Measurements from ENCODE around the gene HYCC2. TPM values are rescaled to one million over a fixed set of nuclear protein-coding genes. Genes with fewer than 3 reads are reported as not detected.
"Not testable (repeated sequence)": the region's sequence is repeated elsewhere in the genome, so short reads cannot be mapped to it uniquely, and the experiment has no call there.

Gene HYCC2
- 8.5 TPM for polyA plus RNA-seq (ENCODE audit: insufficient read length)

DNA sequence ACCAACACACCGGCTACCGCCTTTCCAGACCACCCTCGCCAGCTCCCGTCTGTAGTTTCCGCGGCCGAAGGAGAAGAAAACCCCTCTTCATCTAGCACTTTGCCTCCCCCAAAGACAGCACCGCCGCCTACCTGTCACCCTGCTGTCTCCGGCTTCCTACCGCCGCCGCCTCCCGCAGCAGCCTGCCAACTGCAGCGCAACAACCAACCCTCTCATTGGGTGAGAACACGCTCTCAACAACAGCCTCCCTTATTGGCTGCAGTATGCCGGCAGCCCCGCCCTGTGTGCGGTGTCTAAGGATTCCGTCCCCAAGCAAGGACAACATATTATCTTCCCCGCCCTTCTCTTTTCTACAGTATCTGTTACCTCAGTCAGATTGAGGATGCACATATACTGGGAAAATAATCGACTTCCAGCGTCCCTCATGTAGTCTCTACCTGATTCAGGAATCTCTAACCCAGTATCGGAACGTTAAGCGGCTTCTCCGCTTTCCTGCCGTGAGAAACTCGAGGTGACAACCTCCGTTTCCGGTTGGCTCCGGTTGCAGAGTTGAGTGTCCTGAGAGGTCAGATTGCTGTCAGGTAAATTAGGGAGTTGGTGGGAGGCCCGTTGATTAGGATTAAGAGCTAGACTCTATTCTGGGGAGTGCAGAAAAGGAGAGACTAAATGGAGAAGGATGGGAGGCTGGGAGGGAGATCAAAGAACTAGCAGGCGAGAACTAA lies at the start of gene HYCC2, which contains the start of gene NDUFB3:
TSS of gene HYCC2 (minus strand) at position 193 of the 722 bp plus-strand sequence. CDS start 47,662 bp downstream, outside the sequence.
TSS of gene NDUFB3 (plus strand) at position 523 of the 722 bp plus-strand sequence. CDS start 6,882 bp downstream, outside the sequence.
- DNase-seq (ENCODE audit: low read depth), result peak; percentile 79

DNA sequence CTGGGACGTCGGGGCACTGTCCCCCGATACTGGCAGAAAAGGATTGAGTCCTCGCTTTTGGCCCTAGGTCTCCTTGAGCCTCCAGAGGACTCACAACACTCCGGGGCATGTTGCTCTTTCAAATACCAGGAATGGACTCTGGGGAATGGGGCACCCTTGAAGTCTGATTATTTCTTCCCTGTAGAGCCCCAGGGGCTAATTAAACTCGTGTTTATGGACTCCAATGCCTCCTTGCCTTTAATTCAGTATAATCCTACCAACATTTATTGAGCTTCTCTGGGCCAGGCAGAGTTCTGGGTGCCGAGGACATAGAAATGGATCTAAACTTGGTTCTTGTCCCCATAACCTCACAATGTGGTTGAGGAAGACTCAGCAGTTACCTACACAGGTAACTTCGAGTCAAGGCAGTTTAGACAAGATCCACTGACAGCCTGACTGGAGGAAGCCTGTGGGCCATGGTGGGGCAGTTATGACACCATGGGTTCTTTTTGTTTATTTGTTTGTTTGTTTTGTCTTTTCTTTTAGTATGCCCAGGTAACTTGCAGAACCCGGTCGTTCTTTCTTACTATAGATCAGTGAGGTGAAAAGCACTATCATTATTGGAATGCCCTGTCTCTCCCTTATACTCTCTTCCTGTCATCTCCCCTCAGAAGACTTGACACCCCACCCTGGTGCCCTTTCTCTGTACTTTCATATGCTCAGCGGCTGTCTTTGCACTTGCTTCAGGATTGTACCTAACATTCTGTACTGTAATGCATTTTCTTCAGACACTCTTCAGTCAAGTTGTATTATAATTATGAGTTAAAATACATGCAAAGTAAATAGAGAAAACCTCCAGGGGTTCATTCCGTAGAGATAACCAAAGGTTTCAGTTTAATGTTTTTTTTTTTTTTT lies 47.7 kb upstream of the HYCC2 start:
- DNase-seq (ENCODE audit: low read depth), result no peak

DNA sequence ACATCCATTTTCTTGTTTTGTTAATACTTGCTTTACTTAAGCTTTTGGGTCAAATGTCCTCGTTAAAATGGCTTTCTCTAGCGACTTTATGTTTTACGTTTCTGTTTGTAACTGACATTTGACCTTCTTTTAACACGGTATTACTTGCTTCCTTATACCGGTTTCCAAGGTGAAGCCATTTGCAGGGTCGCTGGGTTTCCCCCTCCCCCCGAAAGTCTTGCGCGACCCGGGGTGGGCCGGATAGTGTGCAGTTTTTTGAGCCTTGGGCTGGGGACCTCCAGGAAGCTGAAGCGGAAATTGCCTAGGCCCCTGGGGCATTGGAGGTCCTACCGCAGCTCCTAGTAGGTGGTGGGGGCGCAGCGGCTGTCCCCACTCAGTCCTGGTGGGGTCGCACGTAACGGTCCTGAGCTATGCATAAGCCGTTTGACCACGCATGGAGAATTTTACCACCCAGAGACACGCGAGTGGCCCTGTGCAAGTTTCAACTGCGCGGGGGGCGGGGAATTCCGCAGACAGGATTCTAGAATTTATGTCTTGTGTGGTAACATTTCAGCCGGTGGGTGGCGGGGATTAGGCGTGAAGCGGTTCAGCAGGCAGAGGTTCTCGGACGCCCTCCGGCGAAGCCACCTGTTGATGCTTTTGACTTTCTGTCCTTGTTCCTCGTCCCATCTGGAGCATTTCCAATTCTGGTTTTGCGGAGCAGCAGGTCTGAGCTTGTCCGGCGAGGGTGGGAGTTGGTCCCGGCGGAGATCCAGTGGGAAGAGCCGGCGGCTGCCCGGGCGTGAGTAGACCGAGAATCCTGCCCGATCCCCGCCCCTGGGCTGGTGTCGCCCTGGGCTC lies 46.9 kb upstream of the HYCC2 start:
- DNase-seq (ENCODE audit: low read depth), result peak; percentile 45

DNA sequence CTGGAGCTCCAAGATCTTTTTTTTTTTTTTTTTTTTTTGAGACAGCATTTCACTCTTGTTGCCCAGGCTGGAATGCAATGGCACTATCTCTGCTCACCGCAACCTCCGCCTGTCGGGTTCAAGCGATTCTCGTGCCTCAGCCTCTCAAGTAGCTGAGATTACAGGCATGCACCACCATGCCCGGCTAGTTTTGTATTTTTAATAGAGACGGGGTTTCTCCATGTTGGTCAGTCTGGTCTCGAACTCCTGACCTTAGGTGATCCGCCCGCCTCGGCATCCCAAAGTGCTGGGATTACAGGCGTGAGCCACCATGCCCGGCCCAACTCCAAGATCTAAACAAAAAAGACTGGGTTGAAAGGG lies 46.2 kb upstream of the HYCC2 start:
- DNase-seq (ENCODE audit: low read depth), result not testable (repeated sequence)

GRCh38 chr2:201116959-201117734 lies 45.7 kb upstream of the HYCC2 start:
- DNase-seq (ENCODE audit: low read depth), result peak; percentile 55

DNA sequence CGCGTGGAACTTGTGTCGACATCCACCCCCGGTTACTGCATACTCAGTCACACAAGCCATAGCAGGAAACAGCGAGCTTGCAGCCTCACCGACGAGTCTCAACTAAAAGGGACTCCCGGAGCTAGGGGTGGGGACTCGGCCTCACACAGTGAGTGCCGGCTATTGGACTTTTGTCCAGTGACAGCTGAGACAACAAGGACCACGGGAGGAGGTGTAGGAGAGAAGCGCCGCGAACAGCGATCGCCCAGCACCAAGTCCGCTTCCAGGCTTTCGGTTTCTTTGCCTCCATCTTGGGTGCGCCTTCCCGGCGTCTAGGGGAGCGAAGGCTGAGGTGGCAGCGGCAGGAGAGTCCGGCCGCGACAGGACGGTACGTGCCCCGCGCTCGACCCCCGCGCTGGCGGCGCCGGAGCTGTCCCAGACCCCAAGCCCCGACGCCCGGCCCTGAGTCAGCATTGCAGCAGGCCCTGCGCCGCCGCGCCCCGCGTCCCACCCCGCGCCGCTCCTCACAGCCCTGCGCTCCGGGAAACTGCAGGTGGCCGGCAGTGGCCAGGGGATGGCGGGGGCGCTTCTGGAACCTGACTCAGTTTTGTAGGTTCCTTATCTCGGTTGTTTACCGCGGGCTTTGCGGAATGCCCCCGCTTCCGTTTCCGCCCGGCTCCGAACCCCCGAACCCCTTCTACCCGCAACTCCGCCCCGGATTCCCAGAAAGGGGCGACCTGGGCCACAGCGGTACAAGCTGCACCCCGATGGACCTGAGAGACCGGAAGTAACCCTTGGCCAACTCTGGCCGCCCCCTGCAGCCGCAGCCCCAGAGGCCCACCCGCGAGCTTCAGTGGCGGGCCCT lies 44.9 kb upstream of the HYCC2 start, which contains the start of gene CFLAR:
TSS of gene CFLAR (plus strand) at position 50 of the 844 bp plus-strand sequence. CDS start 13,702 bp downstream, outside the sequence.
- peak; percentile 50 for DNase-seq (ENCODE audit: low read depth)

- no peak for DNase-seq (ENCODE audit: low read depth)
Measured at GRCh38 chr2:201114846-201115245, 43.4 kb upstream of the HYCC2 start.

GRCh38 chr2:201114350-201114749 lies 42.9 kb upstream of the HYCC2 start:
- no peak for DNase-seq (ENCODE audit: low read depth)

DNA sequence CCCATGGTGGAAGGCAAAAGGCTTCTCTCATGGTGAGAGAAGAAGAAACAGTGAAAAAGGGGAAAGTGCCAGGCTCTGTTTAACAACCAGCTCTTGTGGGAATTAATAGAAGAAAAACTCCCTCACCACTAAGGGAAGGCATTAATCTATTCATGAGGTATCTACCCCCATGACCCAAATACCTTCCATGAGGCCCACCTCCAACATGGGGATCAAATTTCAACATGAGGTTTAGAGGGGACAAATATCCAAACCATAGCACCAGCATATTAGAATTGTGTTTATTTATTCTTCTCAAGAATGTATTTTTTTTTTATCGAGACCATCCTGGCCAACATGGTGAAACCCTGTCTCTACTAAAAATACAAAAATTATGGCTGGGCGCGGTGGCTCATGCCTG lies 39.6 kb upstream of the HYCC2 start:
- no peak for DNase-seq (ENCODE audit: low read depth)

- no peak for DNase-seq (ENCODE audit: low read depth)
Measured at GRCh38 chr2:201110615-201111014, 39.1 kb upstream of the HYCC2 start.

- no peak for DNase-seq (ENCODE audit: low read depth)
Measured at GRCh38 chr2:201109186-201109585, 37.7 kb upstream of the HYCC2 start.

GRCh38 chr2:201108341-201108740 lies 36.9 kb upstream of the HYCC2 start:
- DNase-seq (ENCODE audit: low read depth), result no peak

DNA sequence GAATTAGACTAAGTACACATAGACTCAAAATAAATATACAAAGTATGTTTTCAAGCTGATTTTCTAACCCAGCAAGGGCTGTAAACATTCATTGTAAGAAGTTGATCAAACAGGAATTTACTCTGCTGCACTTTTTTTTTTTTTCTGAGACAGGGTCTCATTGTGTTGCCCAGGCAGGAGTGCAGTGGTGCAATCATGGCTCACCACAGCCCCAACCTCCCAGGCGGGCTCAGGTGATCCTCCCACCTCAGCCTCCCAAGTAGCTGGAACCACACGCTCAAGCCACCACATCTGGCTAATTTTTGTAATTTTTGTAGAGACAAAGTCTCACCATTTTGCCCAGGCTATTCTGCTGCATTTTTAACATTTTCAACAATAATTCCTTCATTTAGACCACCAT lies 36.2 kb upstream of the HYCC2 start:
- DNase-seq (ENCODE audit: low read depth), result no peak

DNA sequence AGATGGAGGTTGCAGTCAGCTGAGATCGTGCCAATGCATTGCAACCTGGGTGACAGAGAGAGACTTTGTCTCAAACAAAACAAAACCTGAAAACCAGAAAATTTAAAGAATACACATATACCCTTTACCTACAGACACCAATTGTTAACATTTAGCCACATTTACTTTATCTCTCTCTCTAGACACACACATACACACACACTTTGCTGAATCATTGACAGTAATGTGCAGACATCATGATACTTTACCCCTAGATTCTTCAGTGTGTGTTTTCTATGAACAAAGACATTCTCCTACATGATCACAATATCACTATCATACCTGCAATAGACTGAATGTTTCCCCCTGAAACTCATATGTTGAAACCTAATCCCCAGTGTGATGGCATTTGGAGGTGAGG lies 34.3 kb upstream of the HYCC2 start:
- DNase-seq (ENCODE audit: low read depth), result no peak

GRCh38 chr2:201100497-201100896 lies 29.0 kb upstream of the HYCC2 start:
- no peak for DNase-seq (ENCODE audit: low read depth)

DNA sequence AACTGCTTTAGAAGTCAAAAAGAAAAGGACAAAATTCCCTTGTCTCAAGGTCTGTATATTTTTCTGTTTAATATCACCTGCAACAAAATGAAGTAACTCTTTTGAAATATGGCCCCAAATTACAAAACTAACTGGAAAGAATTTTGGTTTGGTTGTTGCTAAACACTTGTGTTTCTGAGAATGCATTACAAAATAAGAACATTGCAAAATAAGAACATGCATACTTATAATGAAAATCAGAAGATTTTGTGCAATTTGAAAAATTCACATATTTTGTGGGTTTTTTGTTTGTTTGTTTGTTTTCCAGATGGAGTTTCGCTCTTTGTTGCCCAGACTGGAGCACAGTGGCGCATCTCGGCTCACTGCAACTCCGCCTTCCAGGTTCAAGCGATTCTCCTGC lies 22.1 kb upstream of the HYCC2 start:
- no peak for DNase-seq (ENCODE audit: low read depth)

GRCh38 chr2:201090574-201090973 lies 19.1 kb upstream of the HYCC2 start:
- DNase-seq (ENCODE audit: low read depth), result no peak

DNA sequence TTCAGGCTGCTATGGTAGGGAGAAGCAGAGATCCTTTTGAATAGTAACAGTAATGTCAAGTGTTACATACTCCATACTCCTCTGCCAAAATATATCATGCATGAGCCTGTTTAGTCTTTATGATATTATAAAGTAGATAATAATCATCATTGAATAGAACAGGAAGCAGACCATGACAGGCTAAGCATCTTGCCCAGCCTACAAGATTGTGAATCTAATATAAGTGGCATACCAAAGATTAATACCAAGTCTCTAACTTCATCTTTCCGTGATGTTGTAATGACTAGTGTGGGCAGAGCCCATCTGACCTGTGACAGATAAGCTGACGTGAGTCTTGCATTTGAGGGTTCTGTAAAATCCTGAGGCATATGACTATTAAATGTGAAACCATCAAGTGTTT lies 13.4 kb upstream of the HYCC2 start:
- DNase-seq (ENCODE audit: low read depth), result no peak

GRCh38 chr2:201074996-201075395 lies 3.5 kb upstream of the HYCC2 start:
- DNase-seq (ENCODE audit: low read depth), result no peak

DNA sequence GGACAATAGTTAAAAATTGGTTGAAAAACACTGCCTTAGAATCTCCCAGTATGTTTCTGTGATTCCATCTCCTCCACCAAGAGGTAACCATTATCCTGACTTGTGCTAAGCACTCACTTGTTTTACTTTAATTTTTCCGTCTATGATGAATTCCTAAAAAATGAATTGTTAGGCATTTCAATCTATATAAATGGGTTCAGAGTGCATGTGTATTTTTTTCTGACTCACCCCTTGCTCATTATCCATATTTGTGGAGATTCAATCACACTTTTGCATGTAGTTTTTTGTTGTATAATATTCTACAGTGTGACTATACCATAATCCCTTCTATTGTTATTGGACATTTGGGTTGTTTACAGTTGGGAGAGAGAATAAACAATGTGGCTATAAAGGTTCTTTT lies 1.6 kb upstream of the HYCC2 start:
- DNase-seq (ENCODE audit: low read depth), result no peak
